HepG2 (cell line): Measurements from ENCODE around the gene NF2. TPM values are rescaled to one million over a fixed set of nuclear protein-coding genes. Genes with fewer than 3 reads are reported as not detected.

Experiments used
- ATAC-seq: fragments of 200-7000 bp; cut with Tn5 transposase; 3 replicates; pipeline ENCODE4 v1.9.1; 2020; ENCODE audit warnings: mild to moderate bottlenecking, moderate library complexity
- BruUV-seq: library from RNA; stranded (reverse); fragments of 400-500 nt; replicated peaks from 2 replicates; lab custom pipeline; 2021; lab: Mats Ljungman, UMichigan
- CTCF ChIA-PET: fragments of 300-600 bp; formaldehyde crosslinking; extraction: SDS; loops from one replicate; lab custom pipeline; 2021; ENCODE audit warnings: low total read pairs, inconsistent platforms, low intra/inter-chr PET ratio; lab: Yijun Ruan, JAX
- POLR2A ChIA-PET: fragments of 350-600 bp; sonication (Branson Sonifier 250); formaldehyde crosslinking; loops from one replicate; lab custom pipeline; 2020; ENCODE audit warnings: antibody characterized with exemption, inconsistent platforms; lab: Yijun Ruan, JAX
- DNase-seq: peaks from one replicate; pipeline ENCODE4 v3.0.0-alpha.2; 2015; ENCODE audit warnings: low spot score
- FAIRE-seq: peaks from 3 replicates; lab custom pipeline; 2011; peaks lifted over from hg19 to GRCh38; lab: Jason Lieb, UNC
- H2AFZ ChIP-seq: one replicate; pipeline ENCODE4 v1.6.1; 2011; ENCODE audit warnings: low read length, inconsistent platforms
- H3K27ac ChIP-seq: fragments of 300-600 bp; 3 replicates; pipeline ENCODE4 v1.8.0; 2011; ENCODE audit warnings: mixed run types, mild to moderate bottlenecking, mixed read lengths, low read length, inconsistent platforms; ENCODE audit not compliant: insufficient read depth; ENCODE audit errors: extremely low read length
- H3K27me3 ChIP-seq, 2 experiments: fragments of 200-600 bp in 1 of 2; 2 replicates in 1 of 2; 3 replicates in 1 of 2; pipeline versions ENCODE4 v1.6.0 to v1.8.0; 2011; ENCODE audit warnings: low read length in 2 of 2, mild to moderate bottlenecking in 2 of 2, moderate library complexity in 2 of 2, inconsistent platforms in 1 of 2; ENCODE audit not compliant: insufficient read depth in 2 of 2, control insufficient read depth in 1 of 2
- H3K36me3 ChIP-seq, 2 experiments: fragments of 200-600 bp in 1 of 2; replicated peaks in 1 of 2; 2 replicates in 1 of 2; 3 replicates in 1 of 2; pipeline versions ENCODE4 v1.5.1 to v1.8.0; 2011; ENCODE audit warnings: low read length in 2 of 2, inconsistent platforms in 1 of 2; ENCODE audit not compliant: insufficient read depth in 2 of 2, control insufficient read depth in 1 of 2
- H3K4me1 ChIP-seq: 2 replicates; pipeline ENCODE4 v1.5.1; 2012; ENCODE audit warnings: low read length, inconsistent platforms; ENCODE audit not compliant: insufficient read depth
- H3K4me2 ChIP-seq: 2 replicates; pipeline ENCODE4 v1.6.0; 2011; ENCODE audit warnings: low read depth, low read length, inconsistent platforms
- H3K4me3 ChIP-seq, 3 experiments: fragments of 200-600 bp in 1 of 3; sonication (generic), shearing (Covaris generic) in 1 of 3; replicated peaks in 1 of 3; 2 replicates each; pipeline ENCODE4 v1.5.1; 2011 to 2016; ENCODE audit warnings: low read length in 3 of 3, inconsistent platforms in 2 of 3, low read depth in 2 of 3, mild to moderate bottlenecking in 2 of 3, control low read depth in 1 of 3, mixed read lengths in 1 of 3; ENCODE audit not compliant: insufficient read depth in 1 of 3
- H3K79me2 ChIP-seq: one replicate; pipeline ENCODE4 v1.6.1; 2011; ENCODE audit warnings: low read length, inconsistent platforms; ENCODE audit not compliant: insufficient read depth
- H3K9ac ChIP-seq: 2 replicates; pipeline ENCODE4 v1.6.0; 2011; ENCODE audit warnings: mild to moderate bottlenecking, low read depth, low read length, inconsistent platforms; ENCODE audit not compliant: insufficient read depth
- H3K9me3 ChIP-seq: 2 replicates; pipeline ENCODE4 v1.5.1; 2012; ENCODE audit warnings: mild to moderate bottlenecking, low read length
- H4K20me1 ChIP-seq: 2 replicates; pipeline ENCODE4 v1.6.0; 2011; ENCODE audit warnings: inconsistent platforms, mild to moderate bottlenecking, low read length, moderate library complexity; ENCODE audit not compliant: insufficient read depth
- DRAP1 ChIP-seq: IDR thresholded peaks from 2 replicates; pipeline ENCODE4 v1.6.1; 2016; ENCODE audit warnings: missing genetic modification reagents, missing compliant biosample characterization
- PHF8 ChIP-seq: sonication (generic); formaldehyde crosslinking; IDR thresholded peaks from 2 replicates; pipeline ENCODE4 v1.5.0; 2020; ENCODE audit warnings: missing genetic modification reagents
- ZNF136 ChIP-seq: sonication (generic); formaldehyde crosslinking; IDR thresholded peaks from 2 replicates; pipeline ENCODE4 v1.8.1; 2022; ENCODE audit warnings: low read depth, mild to moderate bottlenecking, moderate library complexity, missing genetic modification reagents
- ZNF143 ChIP-seq: sonication (generic); formaldehyde crosslinking; IDR thresholded peaks from 2 replicates; pipeline ENCODE4 v1.4.0; 2020; ENCODE audit warnings: missing genetic modification reagents
- ZNF281 ChIP-seq: sonication (generic); formaldehyde crosslinking; IDR thresholded peaks from 2 replicates; pipeline ENCODE4 v1.4.0; 2020; ENCODE audit warnings: missing genetic modification reagents, borderline replicate concordance
- ZNF30 ChIP-seq: sonication (generic); formaldehyde crosslinking; IDR thresholded peaks from 2 replicates; pipeline ENCODE4 v1.5.0; 2020; ENCODE audit warnings: mild to moderate bottlenecking, missing genetic modification reagents
- ZNF570 ChIP-seq: sonication (generic); formaldehyde crosslinking; IDR thresholded peaks from 2 replicates; pipeline ENCODE4 v1.4.0; 2020; ENCODE audit warnings: mild to moderate bottlenecking, missing genetic modification reagents, borderline replicate concordance
- ZNF83 ChIP-seq: sonication (generic); formaldehyde crosslinking; IDR thresholded peaks from 2 replicates; pipeline ENCODE4 v1.4.0; 2020; ENCODE audit warnings: missing genetic modification reagents, mild to moderate bottlenecking, borderline replicate concordance
- WGBS: methylation state at CpG from one replicate; pipeline ENCODE4 v1.1.6; 2017; ENCODE audit warnings: low lambda C conversion rate; 5-methylcytosine and 5-hydroxymethylcytosine counted together
- in situ Hi-C: cut with HindIII; loops from 2 replicates; pipeline ENCODE4 v1.10.0; 2017; ENCODE audit warnings: low pct_unique_long_range_greater_than_20kb; ENCODE audit not compliant: extremely low pct_ligation_motif_present
- intact Hi-C: fragments of 100-400 bp; cut with micrococcal nuclease; formaldehyde crosslinking; loops from one replicate; pipeline ENCODE4 v1.10.0; 2022; ENCODE audit not compliant: unreplicated experiment
- polyA plus RNA-seq, 8 experiments: library from polyadenylated mRNA; depleted of rRNA in 3 of 8; stranded (reverse) in 7 of 8; unstranded in 1 of 8; fragments of >200 nt; fragmentation: Illumina TruSeq in 4 of 8; extraction: Trizol in 4 of 8; gene quantifications; 2 replicates each; pipeline versions ENCODE4 v1.2.1 to v1.2.3, GENCODE V29; 2011 to 2016; ENCODE audit warnings: low read depth in 4 of 8, missing spikeins in 1 of 8, mixed read lengths in 1 of 8; ENCODE audit not compliant: insufficient read depth in 1 of 8
- total RNA-seq, 5 experiments: library from RNA; depleted of rRNA; stranded (reverse); fragments of >200 nt; fragmentation: Illumina TruSeq; extraction: Trizol; gene quantifications; 2 replicates each; pipeline ENCODE4 v1.2.3, GENCODE V29; 2016; ENCODE audit warnings: low read depth in 1 of 5

NF2 gene
- total and polyA plus RNA-seq, 2 of the 13 experiments (the other 11 are each of a cell fraction or from before 2014, with no cell fraction given) = 9.3 to 33.3 TPM

GRCh38 chr22:29654882-29655281, 51.4 kb downstream of the NF2 start:
- no TSS peak for BruUV-seq
- CTCF ChIA-PET = no interaction called here

More at GRCh38 chr22:29654882-29655281, 51.4 kb downstream of the NF2 start:
- TF ChIP-seq ZNF136 (CRISPR knock-in tag) (no peak), ZNF83 (no peak), DRAP1 (no peak), PHF8 (CRISPR knock-in tag) (no peak), ZNF30 (CRISPR knock-in tag) (no peak), ZNF281 (CRISPR knock-in tag) (no peak), ZNF570 (CRISPR knock-in tag) (no peak), ZNF143 (CRISPR knock-in tag) (no peak)
- no peak overlapping the region for H2AFZ ChIP-seq
- no peaks in the 10 kb centered on the region for H3K27me3 ChIP-seq
- intact Hi-C loops = no loop called here
- H3K9me3 ChIP-seq = no peaks in the 10 kb centered on the region
- ATAC-seq (no peak), DNase-seq (no peak), FAIRE-seq (no peak)
- no peaks in the 10 kb centered on the region for H3K4me1 ChIP-seq
- in situ Hi-C loops = no loop called here
- H3K27ac ChIP-seq = no peak overlapping the region
- H3K36me3 ChIP-seq = peaks cover 5 to 20% of the 10 kb centered on the region in 2 experiments; a peak in 3 of 5 replicates
- WGBS = 94% methylated on average over 7 of the region's 7 CpGs
- no peaks in the 10 kb centered on the region for H3K79me2 ChIP-seq
- POLR2A ChIA-PET = no interaction called here
- no peak overlapping the region for H3K4me2 ChIP-seq
- H4K20me1 ChIP-seq = no peaks in the 10 kb centered on the region
- no peak overlapping the region for H3K4me3 ChIP-seq
- no peak overlapping the region for H3K9ac ChIP-seq
